Measurements from ENCODE around the gene C2.
"Not testable (repeated sequence)": the region's sequence is repeated elsewhere in the genome, so short reads cannot be mapped to it uniquely, and the experiment has no call there.

Gene C2

GRCh38 chr6:31899215-31899614 is 28.3 kb upstream of the C2 start:
- DNase-seq = no peak

- no peak for DNase-seq
These were observed 27.4 kb upstream of the C2 start for GRCh38 chr6:31899882-31900722.

- no peak for DNase-seq
These were observed 26.6 kb upstream of the C2 start for GRCh38 chr6:31900917-31901414.

- DNase-seq = peak; percentile 68 to 70
These were observed 26.0 kb upstream of the C2 start for GRCh38 chr6:31901415-31901952.

- peak; percentile 73 to 74 for DNase-seq
These were observed 25.4 kb upstream of the C2 start, which contains the start of gene ZBTB12 for GRCh38 chr6:31901953-31902643. ZBTB12 (minus strand) TSS chr6:31902086; CDS start chr6:31901305, 781 bp downstream.

- DNase-seq = no peak
These were observed 23.6 kb upstream of the C2 start for GRCh38 chr6:31903957-31904356.

GRCh38 chr6:31905041-31905440 is 22.5 kb upstream of the C2 start:
- DNase-seq = no peak

GRCh38 chr6:31906122-31906521 is 21.4 kb upstream of the C2 start:
- no peak for DNase-seq

- not testable (repeated sequence) for DNase-seq
These were observed 20.8 kb upstream of the C2 start for GRCh38 chr6:31906727-31907126.

- DNase-seq = no peak
These were observed 20.2 kb upstream of the C2 start for GRCh38 chr6:31907158-31907813.

GRCh38 chr6:31908255-31908654 is 19.3 kb upstream of the C2 start:
- DNase-seq = not testable (repeated sequence)

GRCh38 chr6:31908791-31909190 is 18.7 kb upstream of the C2 start:
- no peak for DNase-seq

GRCh38 chr6:31909298-31909697 is 18.2 kb upstream of the C2 start:
- DNase-seq = not testable (repeated sequence)

GRCh38 chr6:31911826-31912585 is 15.5 kb upstream of the C2 start:
- no peak for DNase-seq

- DNase-seq = no peak
These were observed 12.2 kb upstream of the C2 start for GRCh38 chr6:31915351-31915750.

GRCh38 chr6:31915756-31916155 is 11.8 kb upstream of the C2 start:
- no peak for DNase-seq

- no peak for DNase-seq
These were observed 9.3 kb upstream of the C2 start for GRCh38 chr6:31918069-31918720.

- no peak for DNase-seq
These were observed 7.8 kb upstream of the C2 start for GRCh38 chr6:31919624-31920303.

GRCh38 chr6:31920811-31921210 is 6.7 kb upstream of the C2 start:
- DNase-seq = no peak

GRCh38 chr6:31922942-31923341 is 4.6 kb upstream of the C2 start:
- DNase-seq = peak in 1 of 2 experiments; percentile 5
